ENCODE data around the gene RNF227.

RNF227 gene

GRCh38 chr17:7930841-7931631 is 14.9 kb upstream of the RNF227 start:
- no peak for DNase-seq (ENCODE audit: extremely low read depth in 1 of 2, low read depth in 1 of 2)

DNA sequence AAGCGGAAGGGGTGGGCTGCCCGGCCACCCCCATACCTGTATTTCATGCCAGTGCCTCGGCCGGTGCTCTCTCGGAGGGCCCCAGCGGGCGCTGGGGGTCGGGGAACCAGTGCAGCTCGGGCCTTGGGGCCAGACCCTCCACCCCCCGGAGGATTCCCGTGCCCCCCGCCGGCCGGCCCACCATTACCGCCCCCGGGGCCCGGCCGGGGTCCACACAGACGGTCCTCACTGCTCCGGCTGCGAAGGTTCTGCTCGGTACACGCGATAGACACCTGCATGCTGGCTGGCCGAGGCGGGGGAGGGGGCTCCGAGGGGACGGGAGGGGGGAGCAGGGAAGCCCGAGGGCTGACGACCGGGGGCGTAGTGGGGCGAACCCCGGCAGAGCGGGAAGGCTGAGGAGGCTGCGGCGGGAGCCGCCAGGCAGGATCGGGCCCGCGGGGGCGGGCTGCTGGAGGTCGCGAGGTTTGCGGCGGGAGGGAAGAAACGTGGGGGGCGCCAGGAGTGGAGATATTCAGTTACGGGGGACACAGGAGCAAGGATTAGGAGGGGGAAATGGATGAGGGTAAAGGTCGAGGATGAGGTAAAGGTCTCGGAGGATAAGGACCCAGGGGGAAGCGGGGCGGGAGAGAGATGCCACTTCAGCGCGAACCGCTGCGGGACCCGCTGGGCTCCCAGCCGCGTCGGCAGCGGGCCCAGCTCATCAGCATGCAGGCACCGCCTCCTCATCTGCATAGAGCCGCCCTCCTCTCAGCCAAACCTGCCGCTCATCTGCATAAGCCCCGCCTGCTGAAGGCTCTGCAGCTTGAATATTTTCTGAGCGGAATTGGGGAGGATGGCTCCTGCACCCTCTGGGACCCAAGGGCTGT is 13.3 kb upstream of the RNF227 start, which contains the start of gene KCNAB3:
TSS of gene KCNAB3 (minus strand) at position 699 of the 866 bp plus-strand sequence. CDS start at position 278, 421 bp downstream.
- DNase-seq (ENCODE audit: extremely low read depth in 1 of 2, low read depth in 1 of 2): peak in 1 of 2 donors; percentile 31

DNA sequence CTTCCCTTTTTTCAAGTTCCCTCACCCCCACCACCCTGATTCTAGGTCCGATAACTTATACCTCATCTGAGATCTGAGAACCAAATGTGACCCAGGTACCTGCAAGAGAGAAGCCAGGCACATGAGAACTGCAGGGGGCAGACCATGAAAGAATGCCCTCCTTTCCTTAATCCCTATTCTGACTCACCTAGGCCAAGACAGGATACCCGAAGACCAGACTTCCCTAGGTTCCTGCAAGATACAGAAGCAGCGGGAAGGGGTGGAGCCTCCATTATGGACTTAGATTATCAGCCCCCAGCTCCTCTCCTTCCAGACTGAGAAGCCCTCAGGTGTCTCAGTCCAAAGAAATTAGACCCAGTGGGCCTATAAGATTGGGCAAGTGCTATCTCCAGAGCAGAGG is 11.5 kb upstream of the RNF227 start:
- DNase-seq (ENCODE audit: extremely low read depth in 1 of 2, low read depth in 1 of 2): no peak

- peak; percentile 48 to 61 for DNase-seq (ENCODE audit: extremely low read depth in 1 of 2, low read depth in 1 of 2)
These were observed 6.9 kb upstream of the RNF227 start for GRCh38 chr17:7922845-7923628.

DNA sequence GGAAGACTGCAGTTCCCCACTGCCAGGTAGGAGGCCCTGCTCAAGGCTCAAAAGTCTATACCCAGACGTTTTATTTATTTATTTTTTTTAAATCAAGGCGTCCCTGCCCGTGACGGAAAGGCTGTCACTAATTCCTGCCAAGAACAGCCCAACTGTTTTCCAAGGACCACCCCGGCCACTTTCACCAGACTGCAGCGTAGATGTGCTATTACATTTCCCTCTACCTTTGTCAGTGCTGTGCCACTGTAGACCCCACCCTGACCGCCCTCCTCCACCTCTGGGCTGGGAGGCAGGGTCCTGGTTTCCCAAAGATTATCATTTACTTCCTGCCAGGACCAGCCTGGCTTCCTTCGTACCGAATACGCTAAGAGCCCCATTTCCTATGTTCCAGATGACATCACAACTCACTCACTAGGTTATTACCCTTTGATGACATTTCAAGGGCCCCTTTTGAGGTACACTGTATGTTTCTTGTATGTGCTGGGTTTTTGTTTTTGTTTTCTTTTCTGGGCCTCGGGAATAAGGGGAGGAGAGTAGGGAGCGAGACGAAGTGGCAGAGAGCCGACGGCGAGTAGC is 6.3 kb upstream of the RNF227 start:
- no peak for DNase-seq (ENCODE audit: extremely low read depth in 1 of 2, low read depth in 1 of 2)

- DNase-seq (ENCODE audit: extremely low read depth in 1 of 2, low read depth in 1 of 2): no peak
These were observed 719 bp upstream of the RNF227 start for GRCh38 chr17:7916808-7917207.

- no peak for DNase-seq (ENCODE audit: extremely low read depth in 1 of 2, low read depth in 1 of 2)
These were observed 245 bp upstream of the RNF227 start for GRCh38 chr17:7916385-7916682.

- no peak for DNase-seq (ENCODE audit: extremely low read depth in 1 of 2, low read depth in 1 of 2)
These were observed 894 bp downstream of the RNF227 start for GRCh38 chr17:7915179-7915610.

DNA sequence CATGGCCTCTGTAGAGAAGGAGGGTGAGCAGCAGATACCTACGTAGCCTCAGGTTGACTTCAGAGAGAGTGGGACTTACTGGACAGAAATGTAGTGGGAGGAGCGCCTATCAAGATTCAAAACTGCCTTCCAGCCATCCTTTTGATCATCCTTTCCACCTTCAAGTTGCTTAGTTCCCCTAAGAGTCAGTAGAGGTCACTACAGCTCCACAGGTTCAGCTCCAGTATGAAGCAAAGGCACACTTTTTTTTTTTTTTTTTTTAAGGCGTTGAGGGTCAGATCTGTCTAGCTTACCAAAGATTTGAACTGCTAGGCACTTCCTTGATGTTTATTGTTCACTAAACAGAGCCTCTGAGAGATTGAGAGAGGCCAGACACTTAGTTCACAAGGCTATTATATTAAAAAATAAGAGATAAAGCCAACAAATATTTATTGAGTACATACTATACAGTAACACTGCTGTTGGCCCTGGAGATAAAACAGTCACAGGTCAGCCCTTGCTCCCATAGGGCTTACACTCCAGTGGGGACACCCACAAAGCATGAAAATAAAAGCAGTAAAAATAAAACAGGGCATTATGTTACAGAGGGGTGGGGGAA is 3.1 kb downstream of the RNF227 start:
- no peak for DNase-seq (ENCODE audit: extremely low read depth in 1 of 2, low read depth in 1 of 2)

DNA sequence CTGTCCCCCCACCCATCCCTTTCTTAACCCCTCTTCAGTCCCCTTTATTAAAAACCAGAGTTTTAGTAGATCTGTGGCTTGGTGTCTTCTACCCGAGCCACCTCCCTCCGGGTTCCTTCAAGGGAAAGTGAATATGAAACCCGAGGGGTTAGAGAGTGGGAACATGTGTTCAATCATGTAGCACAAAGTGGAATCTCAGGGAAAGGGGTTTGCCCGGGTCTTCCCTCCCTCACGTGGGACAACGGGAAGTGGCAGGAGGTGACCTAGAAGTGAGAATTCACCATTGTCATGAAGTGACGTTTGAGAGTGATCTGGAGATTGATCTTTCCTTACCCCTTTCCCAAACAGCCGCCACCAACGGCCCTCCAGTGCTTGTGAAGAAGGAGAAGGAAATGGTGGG is 5.0 kb downstream of the RNF227 start:
- no peak for DNase-seq (ENCODE audit: extremely low read depth in 1 of 2, low read depth in 1 of 2)

- DNase-seq (ENCODE audit: extremely low read depth in 1 of 2, low read depth in 1 of 2): no peak
These were observed 5.4 kb downstream of the RNF227 start for GRCh38 chr17:7910711-7911110.

- no peak for DNase-seq (ENCODE audit: extremely low read depth in 1 of 2, low read depth in 1 of 2)
These were observed 5.8 kb downstream of the RNF227 start for GRCh38 chr17:7910281-7910680.

DNA sequence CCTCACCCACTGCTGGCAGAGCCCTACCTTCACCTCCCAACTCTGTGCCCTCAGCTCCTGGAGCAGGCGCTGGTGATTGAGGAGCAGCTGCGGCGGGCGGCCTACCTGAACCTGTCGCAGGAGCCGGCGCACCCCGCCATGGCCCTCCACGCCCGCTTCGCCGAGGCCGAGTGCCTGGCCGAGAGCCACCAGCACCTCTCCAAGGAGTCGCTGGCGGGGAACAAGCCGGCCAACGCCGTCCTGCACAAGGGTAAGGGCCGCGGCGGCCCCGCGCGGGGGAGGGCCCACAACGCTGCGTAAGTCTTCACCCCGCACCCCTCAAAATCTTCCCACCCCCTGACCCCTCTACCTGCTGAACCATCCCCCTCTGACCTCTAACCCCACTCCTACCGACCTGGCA is 7.0 kb downstream of the RNF227 start:
- DNase-seq (ENCODE audit: extremely low read depth in 1 of 2, low read depth in 1 of 2): no peak

DNA sequence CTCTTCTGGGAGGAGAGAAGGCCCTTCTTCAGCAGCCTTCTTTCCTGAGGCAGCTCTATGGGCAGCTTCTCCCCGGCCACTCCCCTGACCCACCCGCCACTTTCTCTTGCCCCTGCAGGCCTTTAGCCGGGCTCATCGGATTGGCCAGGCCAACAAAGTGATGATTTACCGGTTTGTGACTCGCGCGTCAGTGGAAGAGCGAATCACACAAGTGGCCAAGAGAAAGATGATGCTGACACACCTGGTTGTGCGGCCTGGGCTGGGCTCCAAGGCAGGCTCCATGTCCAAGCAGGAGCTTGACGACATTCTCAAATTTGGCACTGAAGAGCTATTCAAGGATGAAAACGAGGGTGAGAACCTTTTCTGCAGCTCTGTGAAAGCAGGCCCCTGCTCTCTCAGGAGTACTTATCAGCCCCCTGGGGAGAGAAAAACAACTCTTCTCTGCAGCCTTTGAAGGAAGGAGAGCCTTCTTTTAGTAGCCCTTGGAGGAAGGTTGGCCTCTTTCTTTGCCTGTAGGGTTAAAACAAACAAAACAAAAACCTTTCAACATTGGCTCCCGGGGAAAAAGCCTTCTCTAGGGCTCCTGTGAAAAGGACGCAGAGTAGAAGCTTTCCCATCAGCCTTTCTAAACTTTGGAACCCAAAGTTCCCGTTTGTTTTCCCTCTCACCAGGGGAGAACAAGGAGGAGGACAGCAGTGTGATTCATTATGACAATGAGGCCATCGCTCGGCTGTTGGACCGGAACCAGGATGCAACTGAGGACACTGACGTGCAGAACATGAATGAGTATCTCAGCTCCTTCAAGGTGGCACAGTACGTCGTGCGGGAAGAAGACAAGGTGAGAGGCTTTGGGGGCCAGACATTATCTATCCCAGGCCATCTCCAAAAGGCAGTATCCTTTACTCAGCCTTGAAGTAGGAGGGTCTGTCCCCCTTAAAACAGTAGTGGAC is 12.7 kb downstream of the RNF227 start:
- no peak for DNase-seq (ENCODE audit: extremely low read depth in 1 of 2, low read depth in 1 of 2)

DNA sequence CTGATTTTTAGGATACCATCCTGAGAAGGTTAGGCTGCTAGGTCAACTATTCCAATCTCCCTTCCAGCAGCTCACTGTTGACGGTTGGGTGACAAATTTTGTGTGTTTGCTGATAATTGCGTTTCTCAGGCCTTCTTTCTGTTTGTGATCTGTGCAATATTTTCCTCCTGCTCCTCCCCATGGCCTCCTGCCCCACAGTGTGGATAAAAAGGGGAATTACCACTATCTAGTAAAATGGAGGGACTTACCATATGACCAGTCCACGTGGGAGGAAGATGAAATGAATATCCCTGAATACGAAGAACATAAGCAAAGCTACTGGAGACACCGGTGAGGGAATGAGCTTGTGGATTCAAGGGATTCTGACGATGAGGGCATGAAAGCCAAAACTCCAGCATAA is 18.3 kb downstream of the RNF227 start:
- no peak for DNase-seq (ENCODE audit: extremely low read depth in 1 of 2, low read depth in 1 of 2)

GRCh38 chr17:7897090-7897489 is 19.0 kb downstream of the RNF227 start:
- no peak for DNase-seq (ENCODE audit: extremely low read depth in 1 of 2, low read depth in 1 of 2)

DNA sequence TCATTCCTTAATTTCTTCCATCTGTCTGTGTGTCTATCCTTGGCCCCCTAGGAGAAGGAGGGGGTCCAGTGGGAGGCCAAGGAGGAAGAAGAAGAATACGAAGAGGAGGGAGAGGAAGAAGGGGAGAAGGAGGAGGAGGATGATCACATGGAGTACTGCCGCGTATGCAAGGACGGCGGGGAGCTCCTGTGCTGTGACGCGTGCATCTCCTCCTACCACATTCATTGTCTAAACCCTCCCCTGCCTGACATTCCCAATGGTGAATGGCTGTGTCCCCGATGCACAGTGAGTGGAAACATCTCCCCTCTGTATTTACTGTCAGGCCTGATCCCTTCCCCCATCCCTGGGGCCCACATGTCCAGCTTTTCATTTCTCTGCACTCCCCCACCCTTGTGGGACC is 21.2 kb downstream of the RNF227 start:
- no peak for DNase-seq (ENCODE audit: extremely low read depth in 1 of 2, low read depth in 1 of 2)

DNA sequence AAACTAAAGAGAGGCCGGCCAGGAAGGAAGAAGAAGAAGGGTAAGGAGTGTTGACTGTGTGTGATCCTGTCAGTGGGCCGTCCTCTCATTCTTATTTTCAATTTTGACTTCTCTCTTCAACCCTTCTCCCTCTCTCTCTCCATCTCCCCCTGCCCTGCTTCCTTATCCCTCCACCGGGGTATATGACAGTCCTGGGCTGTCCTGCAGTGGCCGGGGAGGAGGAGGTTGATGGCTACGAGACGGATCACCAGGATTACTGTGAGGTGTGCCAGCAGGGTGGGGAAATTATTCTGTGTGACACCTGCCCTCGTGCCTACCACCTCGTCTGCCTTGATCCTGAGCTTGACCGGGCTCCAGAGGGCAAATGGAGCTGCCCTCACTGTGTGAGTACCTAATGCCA is 21.9 kb downstream of the RNF227 start:
- no peak for DNase-seq (ENCODE audit: extremely low read depth in 1 of 2, low read depth in 1 of 2)

DNA sequence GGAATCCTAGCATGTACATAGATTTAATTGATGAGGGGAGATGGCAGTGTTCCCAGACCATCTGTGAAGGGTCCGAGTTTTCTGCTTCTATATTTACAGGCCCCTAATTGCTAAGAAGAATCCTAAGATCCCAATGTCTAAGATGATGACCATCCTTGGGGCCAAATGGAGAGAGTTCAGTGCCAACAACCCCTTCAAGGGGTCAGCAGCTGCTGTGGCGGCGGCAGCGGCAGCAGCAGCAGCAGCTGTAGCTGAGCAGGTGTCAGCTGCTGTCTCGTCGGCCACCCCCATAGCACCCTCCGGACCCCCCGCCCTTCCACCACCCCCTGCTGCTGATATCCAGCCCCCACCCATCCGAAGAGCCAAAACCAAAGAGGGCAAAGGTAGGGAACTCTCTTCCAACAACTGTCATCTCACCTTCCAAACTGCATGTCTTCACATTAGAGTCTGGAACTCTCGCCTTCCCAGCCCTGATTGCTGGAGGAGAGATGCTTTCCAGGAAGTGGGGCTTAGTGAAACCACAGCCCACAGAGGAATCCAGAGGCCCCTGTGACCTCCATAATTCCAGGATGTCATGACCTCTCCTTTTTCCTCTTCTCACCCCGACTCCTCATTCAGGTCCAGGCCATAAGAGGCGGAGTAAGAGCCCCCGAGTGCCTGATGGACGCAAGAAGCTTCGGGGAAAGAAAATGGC is 22.8 kb downstream of the RNF227 start:
- DNase-seq (ENCODE audit: extremely low read depth in 1 of 2, low read depth in 1 of 2): no peak
